Glutamatergic neuron (in vitro differentiated cells): ENCODE measurements around the gene C12orf57. TPM values are rescaled to one million over a fixed set of nuclear protein-coding genes. Genes with fewer than 3 reads are reported as not detected.

Experiments used
- DNase-seq: peaks from one replicate; pipeline ENCODE4 v3.0.0; 2022
- H3K27ac Mint-ChIP-seq: one replicate; pipeline ENCODE4 v1.8.0; 2020; ENCODE audit warnings: mild to moderate bottlenecking, mixed read lengths, inconsistent platforms; ENCODE audit not compliant: unreplicated experiment
- H3K27me3 Mint-ChIP-seq: one replicate; pipeline ENCODE4 v1.8.0; 2020; ENCODE audit warnings: mild to moderate bottlenecking, moderate library complexity, mixed read lengths, inconsistent platforms; ENCODE audit not compliant: unreplicated experiment
- H3K36me3 Mint-ChIP-seq: one replicate; pipeline ENCODE4 v1.8.0; 2020; ENCODE audit warnings: mild to moderate bottlenecking, mixed read lengths, inconsistent platforms; ENCODE audit not compliant: unreplicated experiment
- H3K4me1 Mint-ChIP-seq: one replicate; pipeline ENCODE4 v1.8.0; 2020; ENCODE audit warnings: mild to moderate bottlenecking, low read depth, mixed read lengths, inconsistent platforms; ENCODE audit not compliant: unreplicated experiment
- H3K4me3 Mint-ChIP-seq: one replicate; pipeline ENCODE4 v1.8.0; 2020; ENCODE audit warnings: mild to moderate bottlenecking, mixed read lengths, inconsistent platforms; ENCODE audit not compliant: unreplicated experiment
- H3K9me3 Mint-ChIP-seq: one replicate; pipeline ENCODE4 v1.8.0; 2020; ENCODE audit warnings: mild to moderate bottlenecking, moderate library complexity, mixed read lengths, inconsistent platforms; ENCODE audit not compliant: unreplicated experiment
- total RNA-seq: library from RNA; stranded (reverse); fragmentation: NEBNext Ultra II Directional; extraction: Animal tissue kit (Norgen Biotek cat#: 25700); gene quantifications from one replicate; pipeline ENCODE4 v1.2.1, GENCODE V29; 2021; ENCODE audit not compliant: unreplicated experiment
- TF ChIP-seq, protein P1 (sequence below): fragments of 200-600 bp; sonication (generic); IDR thresholded peaks from one replicate; pipeline ENCODE4 v1.5.0; 2021; ENCODE audit not compliant: partially characterized antibody, unreplicated experiment

The C12orf57 gene
- total RNA-seq, 1 donor from 2014 or later: 184 TPM

DNA sequence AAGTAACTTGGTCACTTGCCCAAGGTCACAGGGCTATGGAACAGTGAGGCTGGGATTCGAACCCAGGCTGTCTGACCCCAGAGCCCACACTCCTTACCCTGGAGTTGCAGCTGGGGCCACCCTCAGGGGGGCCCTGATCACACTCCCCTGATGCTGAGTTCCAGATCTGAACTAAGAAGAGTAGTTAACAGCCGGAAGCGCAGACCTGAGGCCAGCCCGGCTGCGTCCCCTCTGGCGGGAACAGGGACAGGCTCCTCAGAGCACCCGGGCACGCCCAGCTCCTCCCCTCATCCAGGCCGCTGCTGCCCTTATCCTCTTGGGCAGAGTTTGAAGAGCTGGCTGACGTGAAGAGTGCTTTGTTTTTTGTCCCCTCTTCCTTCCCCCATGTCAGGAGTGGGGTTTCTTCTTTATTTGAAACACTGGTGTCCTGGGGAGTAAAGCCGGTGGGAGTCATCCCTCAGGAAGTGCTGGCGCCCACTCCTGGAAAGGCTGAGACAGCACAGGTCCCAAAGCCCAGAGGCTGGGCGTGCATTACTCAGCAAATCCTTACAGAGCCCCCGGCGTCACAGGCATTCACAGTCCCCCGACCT, 18.0 kb downstream of the C12orf57 start:
- H3K4me3 Mint-ChIP-seq: peak overlapping the region; percentile 83
- H3K9me3 Mint-ChIP-seq: peaks cover 9% of the 10 kb centered on the region
- peak overlapping the region; percentile 67 for H3K27ac Mint-ChIP-seq

DNA sequence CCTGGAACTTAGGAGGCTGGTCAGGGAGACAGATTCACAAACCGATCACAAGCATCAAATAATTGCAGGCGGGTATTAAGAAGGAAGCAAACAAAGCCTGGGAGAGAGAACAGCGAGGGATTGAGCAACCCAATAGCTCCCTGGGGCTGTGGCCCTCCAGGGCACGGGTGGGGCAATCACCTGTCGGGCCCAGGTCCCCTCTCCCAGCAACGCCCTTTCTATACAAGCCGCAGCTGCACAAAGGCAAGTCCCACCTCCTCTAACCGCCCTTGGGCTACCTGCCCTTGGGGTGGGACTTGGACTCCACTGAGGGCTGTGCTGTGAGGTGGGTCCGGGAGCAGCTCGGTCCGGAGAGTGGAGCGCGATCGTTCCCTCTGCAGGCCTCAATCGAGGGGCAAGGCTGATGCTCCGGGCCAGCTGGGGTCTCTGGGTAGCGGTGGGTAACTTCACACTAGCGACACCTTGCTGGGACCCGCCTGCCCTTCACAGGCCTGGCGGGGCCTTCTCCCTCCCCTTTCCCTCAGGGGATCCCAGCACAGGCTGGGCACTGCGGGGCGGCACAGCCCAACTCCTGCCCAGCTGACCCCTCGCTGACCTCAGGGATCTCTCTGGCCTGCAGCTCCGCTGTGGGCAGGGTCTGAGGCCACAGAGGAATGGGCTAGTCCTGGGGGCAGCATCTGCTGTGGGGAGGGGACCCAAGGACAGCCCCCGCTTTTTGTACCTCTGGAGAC, 18.6 kb downstream of the C12orf57 start:
- Mint-ChIP-seq H3K4me3 (peak overlapping the region; percentile 83), H3K27ac (peak overlapping the region; percentile 67), H3K4me1 (peaks cover 3% of the 10 kb centered on the region), H3K36me3 (no peaks in the 10 kb centered on the region), H3K27me3 (peaks cover 5% of the 10 kb centered on the region), H3K9me3 (peaks cover 7% of the 10 kb centered on the region)
- no peak for DNase-seq
- TF ChIP-seq, protein P1, sequence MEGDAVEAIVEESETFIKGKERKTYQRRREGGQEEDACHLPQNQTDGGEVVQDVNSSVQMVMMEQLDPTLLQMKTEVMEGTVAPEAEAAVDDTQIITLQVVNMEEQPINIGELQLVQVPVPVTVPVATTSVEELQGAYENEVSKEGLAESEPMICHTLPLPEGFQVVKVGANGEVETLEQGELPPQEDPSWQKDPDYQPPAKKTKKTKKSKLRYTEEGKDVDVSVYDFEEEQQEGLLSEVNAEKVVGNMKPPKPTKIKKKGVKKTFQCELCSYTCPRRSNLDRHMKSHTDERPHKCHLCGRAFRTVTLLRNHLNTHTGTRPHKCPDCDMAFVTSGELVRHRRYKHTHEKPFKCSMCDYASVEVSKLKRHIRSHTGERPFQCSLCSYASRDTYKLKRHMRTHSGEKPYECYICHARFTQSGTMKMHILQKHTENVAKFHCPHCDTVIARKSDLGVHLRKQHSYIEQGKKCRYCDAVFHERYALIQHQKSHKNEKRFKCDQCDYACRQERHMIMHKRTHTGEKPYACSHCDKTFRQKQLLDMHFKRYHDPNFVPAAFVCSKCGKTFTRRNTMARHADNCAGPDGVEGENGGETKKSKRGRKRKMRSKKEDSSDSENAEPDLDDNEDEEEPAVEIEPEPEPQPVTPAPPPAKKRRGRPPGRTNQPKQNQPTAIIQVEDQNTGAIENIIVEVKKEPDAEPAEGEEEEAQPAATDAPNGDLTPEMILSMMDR: no peak

More for the DNA sequence above, 18.0 kb downstream of the C12orf57 start:
- Mint-ChIP-seq H3K36me3 (no peaks in the 10 kb centered on the region), H3K27me3 (peaks cover 8% of the 10 kb centered on the region), H3K4me1 (peaks cover 3% of the 10 kb centered on the region)
- peak; percentile 71 for DNase-seq
- TF ChIP-seq, protein P1: peak; percentile 47

DNA sequence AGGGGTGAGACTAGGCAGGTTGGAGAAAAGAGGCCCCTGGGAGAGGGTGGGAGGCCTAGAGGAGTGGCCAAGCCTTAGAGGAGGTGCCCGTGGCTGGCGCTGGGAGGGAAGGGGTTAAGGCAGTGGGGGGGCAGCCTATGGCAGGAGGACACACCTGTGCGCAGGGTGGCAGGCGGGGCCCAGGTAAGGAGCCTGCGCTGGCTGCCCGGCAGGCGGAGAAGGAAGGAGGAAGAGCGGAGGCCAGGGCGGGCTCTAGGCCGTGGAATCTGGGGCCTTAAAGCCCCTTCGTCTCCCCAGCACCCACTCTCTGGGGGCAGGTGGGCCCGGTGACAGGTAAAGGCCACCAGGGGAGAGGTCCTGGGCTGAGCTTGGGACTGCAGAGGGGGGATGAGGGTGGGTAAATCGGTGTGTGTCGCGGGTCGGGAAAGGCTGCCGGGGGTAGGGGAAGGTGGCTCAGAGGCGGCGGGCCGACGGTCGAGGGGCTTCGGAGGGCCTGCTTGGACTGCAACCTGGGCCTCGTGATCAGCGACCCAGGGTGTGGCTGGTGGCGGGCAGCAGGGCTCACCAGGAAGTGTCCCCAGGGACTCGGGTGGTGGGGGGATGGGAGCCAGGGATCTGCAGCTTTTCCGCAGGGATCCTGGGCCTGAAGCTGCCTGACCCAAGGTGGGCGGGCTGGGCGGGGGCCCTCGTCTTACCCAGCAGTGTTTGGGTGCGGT, 19.4 kb downstream of the C12orf57 start:
- peaks cover 7% of the 10 kb centered on the region for H3K9me3 Mint-ChIP-seq
- TF ChIP-seq, protein P1: no peak
- no peaks in the 10 kb centered on the region for H3K36me3 Mint-ChIP-seq
- no peak for DNase-seq
- H3K27ac Mint-ChIP-seq: peak overlapping the region; percentile 17
- peaks cover 3% of the 10 kb centered on the region for H3K4me1 Mint-ChIP-seq
- peak overlapping the region; percentile 34 for H3K4me3 Mint-ChIP-seq
- peaks cover 5% of the 10 kb centered on the region for H3K27me3 Mint-ChIP-seq

- Mint-ChIP-seq H3K4me1 (peaks cover 6% of the 10 kb centered on the region), H3K4me3 (no peak overlapping the region), H3K27ac (peak overlapping the region; percentile 33), H3K27me3 (peaks cover 2% of the 10 kb centered on the region), H3K36me3 (no peaks in the 10 kb centered on the region), H3K9me3 (peaks cover 5% of the 10 kb centered on the region)
- TF ChIP-seq, protein P1: no peak
- DNase-seq: no peak
These were observed 20.1 kb downstream of the C12orf57 start for GRCh38 chr12:6963791-6964413.
